H1 (cell line): Measurements from ENCODE around the gene CAMTA1. TPM values are rescaled to one million over a fixed set of nuclear protein-coding genes. Genes with fewer than 3 reads are reported as not detected.
"Not testable (repeated sequence)": the region's sequence is repeated elsewhere in the genome, so short reads cannot be mapped to it uniquely, and the experiment has no call there.

ENCODE experiments used
- CTCF ChIA-PET: fragments of 300-600 bp; sonication (Branson Sonifier 250); formaldehyde crosslinking; loops from one replicate; lab custom pipeline; 2021; ENCODE audit not compliant: partially characterized antibody; lab: Charles Lee
- POLR2A ChIA-PET: fragments of 300-600 bp; sonication (Branson Sonifier 250); formaldehyde crosslinking; loops from one replicate; lab custom pipeline; 2021; ENCODE audit warnings: inconsistent platforms; ENCODE audit not compliant: partially characterized antibody; lab: Charles Lee
- DNase-seq, 2 experiments: peaks; one replicate each; pipeline versions ENCODE4 v3.0.0 to v3.0.0-alpha.2; 2010 to 2022; ENCODE audit warnings: low spot score in 2 of 2, low read depth in 1 of 2, mixed read lengths in 1 of 2
- FAIRE-seq: peaks from 2 replicates; lab custom pipeline; 2011; peaks lifted over from hg19 to GRCh38; lab: Jason Lieb, UNC
- H2AFZ ChIP-seq: 2 replicates; pipeline ENCODE4 v1.8.1; 2012; ENCODE audit warnings: low read length, inconsistent platforms
- H2AK5ac ChIP-seq: 2 replicates; pipeline ENCODE4 v1.6.1; 2013; ENCODE audit warnings: low read depth, low read length
- H2BK120ac ChIP-seq: replicated peaks from 2 replicates; pipeline ENCODE3; 2013; ENCODE audit warnings: low read depth, low read length, inconsistent platforms
- H2BK12ac ChIP-seq: 2 replicates; pipeline ENCODE4 v1.6.1; 2013; ENCODE audit warnings: low read depth, low read length
- H2BK15ac ChIP-seq: 2 replicates; pipeline ENCODE4 v1.6.1; 2013; ENCODE audit warnings: low read length
- H2BK20ac ChIP-seq: 2 replicates; pipeline ENCODE4 v1.6.1; 2013; ENCODE audit warnings: low read length
- H2BK5ac ChIP-seq: 2 replicates; pipeline ENCODE4 v1.6.1; 2013; ENCODE audit warnings: low read depth, low read length
- H3K14ac ChIP-seq: 2 replicates; pipeline ENCODE4 v1.6.1; 2013; ENCODE audit warnings: inconsistent platforms; ENCODE audit not compliant: insufficient read length
- H3K18ac ChIP-seq: 2 replicates; pipeline ENCODE4 v1.6.1; 2013; ENCODE audit warnings: low read length; ENCODE audit errors: extremely low read depth
- H3K23ac ChIP-seq: 2 replicates; pipeline ENCODE4 v1.6.1; 2013; ENCODE audit warnings: inconsistent platforms; ENCODE audit not compliant: insufficient read length
- H3K23me2 ChIP-seq: 2 replicates; pipeline ENCODE4 v1.6.1; 2013; ENCODE audit warnings: low read depth, low read length
- H3K27ac ChIP-seq: 2 replicates; pipeline ENCODE4 v1.6.1; 2011; ENCODE audit warnings: low read depth, low read length, inconsistent platforms
- H3K27me3 ChIP-seq, 4 experiments: replicated peaks in 1 of 4; 1 replicate in 1 of 4; 2 replicates in 3 of 4; pipeline versions ENCODE4 v1.6.1 to v1.8.1; 2011 to 2013; ENCODE audit warnings: low read length in 3 of 4, mild to moderate bottlenecking in 3 of 4, inconsistent platforms in 2 of 4, mixed read lengths in 2 of 4, moderate library complexity in 1 of 4; ENCODE audit not compliant: control insufficient read depth in 3 of 4, insufficient read depth in 3 of 4; ENCODE audit errors: extremely low read depth in 1 of 4
- H3K36me3 ChIP-seq, 4 experiments: 2 replicates each; pipeline versions ENCODE4 v1.6.1 to v1.8.1; 2011 to 2013; ENCODE audit warnings: mild to moderate bottlenecking in 4 of 4, low read length in 3 of 4, moderate library complexity in 2 of 4, control low read depth in 1 of 4, inconsistent platforms in 1 of 4; ENCODE audit not compliant: insufficient read depth in 4 of 4, control insufficient read depth in 2 of 4
- H3K4ac ChIP-seq: replicated peaks from 2 replicates; pipeline ENCODE3; 2013; ENCODE audit warnings: low read length, low read depth, mixed read lengths, inconsistent platforms; ENCODE audit not compliant: insufficient read length
- H3K4me1 ChIP-seq, 4 experiments: replicated peaks in 1 of 4; 1 replicate in 1 of 4; 2 replicates in 3 of 4; pipeline versions ENCODE4 v1.6.1 to v1.8.1; 2011 to 2013; ENCODE audit warnings: low read length in 3 of 4, inconsistent platforms in 2 of 4, mixed read lengths in 1 of 4; ENCODE audit not compliant: insufficient read depth in 4 of 4, control insufficient read depth in 3 of 4
- H3K4me2 ChIP-seq, 2 experiments: 2 replicates each; pipeline versions ENCODE4 v1.6.1 to v1.8.1; 2011 to 2013; ENCODE audit warnings: low read depth in 2 of 2, low read length in 2 of 2, control low read depth in 1 of 2, inconsistent platforms in 1 of 2, mild to moderate bottlenecking in 1 of 2; ENCODE audit not compliant: insufficient read depth in 1 of 2
- H3K4me3 ChIP-seq, 4 experiments: fragments of 200-600, 300-600 bp in 1 of 4; sonication (generic), shearing (Covaris generic), sonication (Bioruptor Twin) in 1 of 4; 2 replicates each; pipeline versions ENCODE4 v1.5.1 to v1.8.1; 2011 to 2016; ENCODE audit warnings: low read length in 4 of 4, low read depth in 3 of 4, control low read depth in 2 of 4, inconsistent platforms in 2 of 4, mild to moderate bottlenecking in 2 of 4, mixed read lengths in 1 of 4, moderate library complexity in 1 of 4; ENCODE audit not compliant: insufficient read depth in 2 of 4; ENCODE audit errors: extremely low read depth in 1 of 4
- H3K56ac ChIP-seq: replicated peaks from 2 replicates; pipeline ENCODE3; 2013; ENCODE audit warnings: low read depth, mild to moderate bottlenecking, mixed read lengths, low read length, inconsistent platforms; ENCODE audit not compliant: insufficient read length
- H3K79me1 ChIP-seq: 2 replicates; pipeline ENCODE4 v1.6.1; 2013; ENCODE audit warnings: low read depth, low read length, control low read depth
- H3K79me2 ChIP-seq, 2 experiments: 2 replicates each; pipeline versions ENCODE4 v1.6.1 to v1.8.1; 2012 to 2013; ENCODE audit warnings: low read length in 2 of 2, mild to moderate bottlenecking in 2 of 2, inconsistent platforms in 1 of 2; ENCODE audit not compliant: insufficient read depth in 2 of 2, control insufficient read depth in 1 of 2
- H3K9ac ChIP-seq, 4 experiments: replicated peaks in 1 of 4; 1 replicate in 1 of 4; 2 replicates in 3 of 4; pipeline versions ENCODE4 v1.6.1 to v1.8.1; 2011 to 2013; ENCODE audit warnings: low read depth in 3 of 4, low read length in 3 of 4, control low read depth in 2 of 4, mild to moderate bottlenecking in 2 of 4, moderate library complexity in 2 of 4, inconsistent platforms in 1 of 4; ENCODE audit errors: extremely low read depth in 1 of 4
- H3K9me3 ChIP-seq, 2 experiments: 2 replicates each; pipeline versions ENCODE4 v1.6.1 to v1.8.1; 2012 to 2013; ENCODE audit warnings: mild to moderate bottlenecking in 2 of 2, moderate library complexity in 2 of 2, control low read depth in 1 of 2, inconsistent platforms in 1 of 2, low read depth in 1 of 2, low read length in 1 of 2, mixed read lengths in 1 of 2; ENCODE audit not compliant: insufficient read depth in 2 of 2
- H4K20me1 ChIP-seq, 2 experiments: replicated peaks in 1 of 2; 2 replicates each; pipeline versions ENCODE3 to v1.8.1; 2011 to 2013; ENCODE audit warnings: inconsistent platforms in 2 of 2, low read length in 2 of 2, mild to moderate bottlenecking in 1 of 2; ENCODE audit not compliant: insufficient read depth in 2 of 2, control insufficient read depth in 1 of 2
- H4K5ac ChIP-seq: 2 replicates; pipeline ENCODE4 v1.6.1; 2013; ENCODE audit warnings: low read length, low read depth, mixed read lengths, inconsistent platforms; ENCODE audit not compliant: insufficient read length
- H4K8ac ChIP-seq: 2 replicates; pipeline ENCODE4 v1.8.0; 2013; ENCODE audit warnings: mild to moderate bottlenecking, moderate library complexity, low read length, inconsistent platforms; ENCODE audit not compliant: insufficient read depth; ENCODE audit errors: extremely low read depth
- H4K91ac ChIP-seq: replicated peaks from 2 replicates; pipeline ENCODE3; 2013; ENCODE audit warnings: low read length, mixed read lengths, inconsistent platforms; ENCODE audit not compliant: insufficient read length
- EP300 ChIP-seq, 2 experiments: IDR thresholded peaks; 1 replicate in 1 of 2; 2 replicates in 1 of 2; pipeline ENCODE4 v1.6.1; 2011 to 2012; ENCODE audit warnings: low read depth in 2 of 2, low read length in 2 of 2, mild to moderate bottlenecking in 2 of 2, borderline replicate concordance in 1 of 2, inconsistent platforms in 1 of 2, moderate library complexity in 1 of 2
- EZH2 ChIP-seq: fragments of 200-600 bp; sonication (generic); IDR thresholded peaks from 2 replicates; pipeline ENCODE4 v1.7.1; 2012; ENCODE audit warnings: low read depth, mild to moderate bottlenecking, moderate library complexity, low read length, inconsistent platforms; ENCODE audit not compliant: severe bottlenecking
- KDM5A ChIP-seq: fragments of 200-600 bp; IDR thresholded peaks from 2 replicates; pipeline ENCODE4 v1.7.1; 2012; ENCODE audit warnings: mild to moderate bottlenecking, low read length, inconsistent platforms, mixed read lengths
- NRF1 ChIP-seq: IDR thresholded peaks from 2 replicates; pipeline ENCODE4 v1.6.1; 2011; ENCODE audit warnings: mild to moderate bottlenecking, low read depth, low read length, improper control_type of control experiment
- RBBP5 ChIP-seq: IDR thresholded peaks from 2 replicates; pipeline ENCODE4 v1.7.1; 2012; ENCODE audit warnings: low read depth, mild to moderate bottlenecking, inconsistent platforms, low read length, moderate library complexity, borderline replicate concordance
- RNF2 ChIP-seq: fragments of 200-900, 300-1000 bp; sonication (generic); IDR thresholded peaks from 2 replicates; pipeline ENCODE4 v1.7.1; 2016; ENCODE audit warnings: borderline replicate concordance, low read depth, mild to moderate bottlenecking, antibody characterized with exemption, low read length; ENCODE audit not compliant: poor library complexity, severe bottlenecking; ENCODE audit errors: missing control alignments
- SP4 ChIP-seq: IDR thresholded peaks from 2 replicates; pipeline ENCODE4 v1.6.1; 2012; ENCODE audit warnings: low read length, inconsistent platforms
- SUZ12 ChIP-seq: fragments of 200-600 bp; sonication (generic); IDR thresholded peaks from 2 replicates; pipeline ENCODE4 v1.6.1; 2012; ENCODE audit warnings: mild to moderate bottlenecking, inconsistent platforms, low read length, moderate library complexity, mixed read lengths
- whole genome bisulfite sequencing, 2 experiments: shearing (Covaris generic) in 1 of 2; methylation state at CpG; one replicate each; pipeline versions ENCODE4 v1.1.6 to v1.1.7; 2013 to 2015; ENCODE audit warnings: low lambda C conversion rate in 2 of 2, mixed read lengths in 2 of 2, inconsistent platforms in 1 of 2, low coverage in 1 of 2, missing lambda C conversion rate in 1 of 2; ENCODE audit not compliant: insufficient replicate concordance in 2 of 2, insufficient coverage in 1 of 2, insufficient read length in 1 of 2; ENCODE audit errors: extremely low coverage in 1 of 2, missing lambda C conversion rate in 1 of 2; 5-methylcytosine and 5-hydroxymethylcytosine counted together
- polyA plus RNA-seq, 7 experiments: library from polyadenylated mRNA; depleted of rRNA in 3 of 7; stranded (reverse) in 5 of 7; unstranded in 2 of 7; fragments of >200 nt in 5 of 7; fragments of 200-250 nt in 2 of 7; gene quantifications; 1 replicate in 5 of 7; 2 replicates in 1 of 7; 4 replicates in 1 of 7; pipeline versions ENCODE4 v1.2.1 to v1.2.3, GENCODE V29; 2011 to 2013; ENCODE audit warnings: missing spikeins in 2 of 7, mixed read lengths in 2 of 7
- total RNA-seq: library from RNA; stranded (reverse); fragmentation: NEBNext Ultra II Directional; extraction: Animal tissue kit (Norgen Biotek cat#: 25700); gene quantifications from 2 replicates; pipeline ENCODE4 v1.2.1, GENCODE V29; 2021

CAMTA1 gene
- total and polyA plus RNA-seq, 2 of the 8 experiments (the other 6 are each of a cell fraction or from before 2014, with no cell fraction given) = 65.0 to 119 TPM

DNA sequence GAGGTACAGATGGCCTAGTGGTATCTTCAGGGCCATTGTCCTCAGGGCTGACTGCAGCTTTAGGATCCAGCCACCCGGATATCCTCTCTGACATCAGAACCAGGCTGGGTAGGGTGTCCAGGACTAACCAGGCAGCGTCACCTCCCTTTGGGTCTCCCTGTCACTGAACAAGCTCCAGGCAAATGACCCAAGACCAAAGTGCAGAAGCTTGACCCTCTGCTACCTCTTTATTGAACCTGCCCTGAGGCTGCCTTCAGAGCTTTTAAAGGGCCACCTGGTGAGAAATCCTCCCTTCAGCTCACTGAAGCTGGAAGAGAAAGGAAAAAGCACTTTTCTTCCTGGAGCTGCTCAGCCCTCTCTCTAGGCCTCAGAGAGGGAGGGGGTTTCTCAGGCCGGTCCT, 906.8 kb downstream of the CAMTA1 start (continued):
- TF ChIP-seq EP300 (IDR thresholded peaks at IDR 0.05; ENCODE audit: borderline replicate concordance in 1 of 2, low read depth in 2 of 2, low read length in 2 of 2) = no peak
- TF ChIP-seq NRF1 = no peak
- no peak for TF ChIP-seq SP4
- TF ChIP-seq SUZ12 = no peak
- TF ChIP-seq KDM5A = no peak
- no peak for TF ChIP-seq RNF2
- TF ChIP-seq RBBP5 = no peak
- no peak for TF ChIP-seq EZH2

DNA sequence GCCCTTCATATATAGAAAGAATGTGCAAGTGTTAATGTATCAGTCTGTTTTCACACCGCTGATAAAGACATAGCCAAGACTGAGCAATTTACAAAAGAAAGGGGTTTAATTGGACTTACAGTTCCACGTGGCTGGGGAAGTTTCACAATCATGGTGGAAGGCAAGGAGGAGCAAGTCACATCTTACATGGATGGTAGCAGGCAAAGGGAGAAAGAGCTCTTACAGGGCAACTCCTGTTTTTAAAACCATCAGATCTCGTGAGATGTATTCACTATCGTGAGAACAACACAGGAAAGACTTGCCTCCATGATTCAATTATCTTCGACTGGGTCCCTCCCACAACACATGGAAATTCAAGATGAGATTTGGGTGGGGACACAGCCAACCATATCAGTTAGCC, 907.8 kb downstream of the CAMTA1 start:
- WGBS, 2 experiments = 85% methylated on average over 5 of the region's 5 CpGs; no CpG with 5 or more reads in 1 of the 2 experiments

More for the DNA sequence above, 907.8 kb downstream of the CAMTA1 start:
- H3K4ac ChIP-seq, H3K4me3 ChIP-seq, H3K4me2 ChIP-seq, H4K5ac ChIP-seq, H2BK5ac ChIP-seq, H3K14ac ChIP-seq, H4K20me1 ChIP-seq, H2AK5ac ChIP-seq, FAIRE-seq, H3K9ac ChIP-seq, DNase-seq, H4K8ac ChIP-seq, H2BK120ac ChIP-seq, H2BK15ac ChIP-seq, H3K56ac ChIP-seq, H3K23me2 ChIP-seq, H2BK20ac ChIP-seq, H3K23ac ChIP-seq, H4K91ac ChIP-seq, H3K27me3 ChIP-seq, H2BK12ac ChIP-seq, H3K79me1 ChIP-seq, H3K27ac ChIP-seq, H3K36me3 ChIP-seq, H2AFZ ChIP-seq, H3K4me1 ChIP-seq, H3K79me2 ChIP-seq, H3K18ac ChIP-seq: not testable (repeated sequence)
- H3K9me3 ChIP-seq = peaks cover 20 to 26% of the 10 kb centered on the region in 2 experiments
- ChIA-PET CTCF (interaction anchor here (0.8 to 7.4 kb wide), 3 partner anchors 9 to 60 kb away, joined by 3 to 44 read pairs (median 13); no protein-coding TSS in a partner anchor), POLR2A (interaction anchor here (1.5 kb wide), 1 partner anchor 12 kb away, joined by 4 read pairs; no protein-coding TSS in a partner anchor)
